Hepatocyte (in vitro differentiated cells): ENCODE measurements around the gene HOXB3. TPM values are rescaled to one million over a fixed set of nuclear protein-coding genes. Genes with fewer than 3 reads are reported as not detected.

ENCODE experiments used
- DNase-seq: peaks from one replicate; pipeline ENCODE4 v3.0.0-alpha.2; 2016; ENCODE audit warnings: low spot score
- H2AFZ ChIP-seq: fragments of 200-600 bp; sonication (generic); 2 replicates; pipeline ENCODE4 v1.6.0; 2016; ENCODE audit warnings: antibody characterized with exemption, mild to moderate bottlenecking
- H3K27ac ChIP-seq: fragments of 200-600 bp; sonication (generic); 2 replicates; pipeline ENCODE4 v1.5.1; 2016; ENCODE audit warnings: mild to moderate bottlenecking
- H3K27me3 ChIP-seq: fragments of 200-600 bp; sonication (generic); 2 replicates; pipeline ENCODE4 v1.6.1; 2016
- H3K36me3 ChIP-seq: fragments of 200-600 bp; sonication (generic); replicated peaks from 2 replicates; pipeline ENCODE4 v1.5.1; 2016; ENCODE audit warnings: low read depth; ENCODE audit not compliant: insufficient read depth
- H3K4me1 ChIP-seq: fragments of 200-600 bp; sonication (generic); 2 replicates; pipeline ENCODE4 v1.5.1; 2016; ENCODE audit warnings: mild to moderate bottlenecking, moderate library complexity; ENCODE audit not compliant: insufficient read depth
- H3K4me2 ChIP-seq: fragments of 200-600 bp; sonication (generic); 2 replicates; pipeline ENCODE4 v1.6.0; 2016
- H3K4me3 ChIP-seq: fragments of 200-600 bp; sonication (generic); 2 replicates; pipeline ENCODE4 v1.5.1; 2016; ENCODE audit warnings: mild to moderate bottlenecking
- H3K79me2 ChIP-seq: fragments of 200-600 bp; sonication (generic); 2 replicates; pipeline ENCODE4 v1.6.0; 2017; ENCODE audit warnings: mild to moderate bottlenecking
- H3K9me2 ChIP-seq: fragments of 200-600 bp; sonication (generic); replicated peaks from 2 replicates; pipeline ENCODE4 v1.6.0; 2017; ENCODE audit warnings: mild to moderate bottlenecking; ENCODE audit not compliant: insufficient read depth
- H3K9me3 ChIP-seq: fragments of 200-600 bp; sonication (generic); 2 replicates; pipeline ENCODE4 v1.5.1; 2016; ENCODE audit warnings: low read depth, mild to moderate bottlenecking
- H4K20me1 ChIP-seq: fragments of 200-600 bp; sonication (generic); 2 replicates; pipeline ENCODE4 v1.6.0; 2016; ENCODE audit warnings: mild to moderate bottlenecking; ENCODE audit not compliant: insufficient read depth, poor library complexity, severe bottlenecking
- EZH2 ChIP-seq: fragments of 200-600 bp; sonication (generic); IDR thresholded peaks from 2 replicates; pipeline ENCODE4 v1.6.1; 2016; ENCODE audit warnings: antibody characterized with exemption, mild to moderate bottlenecking, borderline replicate concordance
- EZH2phosphoT487 ChIP-seq: fragments of 200-600 bp; sonication (generic); IDR thresholded peaks from one replicate; pipeline ENCODE4 v1.6.1; 2018; ENCODE audit warnings: antibody characterized with exemption, mild to moderate bottlenecking, low read depth, moderate library complexity; ENCODE audit not compliant: unreplicated experiment, severe bottlenecking
- WGBS: methylation state at CpG from one replicate; pipeline ENCODE4 v1.1.6; 2016; ENCODE audit warnings: low lambda C conversion rate; ENCODE audit errors: missing lambda C conversion rate; 5-methylcytosine and 5-hydroxymethylcytosine counted together
- polyA plus RNA-seq: library from polyadenylated mRNA; unstranded; fragments of >200 nt; fragmentation: Nextera tagmentation; extraction: Ambion mirVana; gene quantifications from 2 replicates; pipeline ENCODE4 v1.2.1, GENCODE V29; 2016
- total RNA-seq: library from RNA; depleted of rRNA; stranded (reverse); fragments of >200 nt; gene quantifications from 2 replicates; pipeline ENCODE4 v1.2.3, GENCODE V29; 2014
- TF ChIP-seq, protein P1 (sequence below): fragments of 200-600 bp; sonication (generic); IDR thresholded peaks from 2 replicates; pipeline ENCODE4 v1.5.1; 2016; ENCODE audit warnings: antibody characterized with exemption, mild to moderate bottlenecking; ENCODE audit not compliant: poor library complexity

The HOXB3 gene
- total and polyA plus RNA-seq, 2 experiments from 2014 or later = 1.8 to 5.9 TPM

GRCh38 chr17:48552466-48553189, 37.4 kb downstream of the HOXB3 start:
- Histone ChIP-seq H3K27me3 (peaks cover 79% of the 10 kb centered on the region), H3K36me3 (no peaks in the 10 kb centered on the region), H3K9me3 (no peaks in the 10 kb centered on the region), H3K27ac (no peak overlapping the region), H3K4me2 (no peak overlapping the region), H3K4me3 (no peak overlapping the region), H3K9me2 (no peaks in the 10 kb centered on the region), H3K4me1 (peaks cover 38% of the 10 kb centered on the region), H4K20me1 (no peaks in the 10 kb centered on the region), H2AFZ (no peak overlapping the region), H3K79me2 (peaks cover 11% of the 10 kb centered on the region)
- 52% methylated on average over 5 of the region's 11 CpGs for WGBS
- DNase-seq = no peak
- TF ChIP-seq, protein P1, sequence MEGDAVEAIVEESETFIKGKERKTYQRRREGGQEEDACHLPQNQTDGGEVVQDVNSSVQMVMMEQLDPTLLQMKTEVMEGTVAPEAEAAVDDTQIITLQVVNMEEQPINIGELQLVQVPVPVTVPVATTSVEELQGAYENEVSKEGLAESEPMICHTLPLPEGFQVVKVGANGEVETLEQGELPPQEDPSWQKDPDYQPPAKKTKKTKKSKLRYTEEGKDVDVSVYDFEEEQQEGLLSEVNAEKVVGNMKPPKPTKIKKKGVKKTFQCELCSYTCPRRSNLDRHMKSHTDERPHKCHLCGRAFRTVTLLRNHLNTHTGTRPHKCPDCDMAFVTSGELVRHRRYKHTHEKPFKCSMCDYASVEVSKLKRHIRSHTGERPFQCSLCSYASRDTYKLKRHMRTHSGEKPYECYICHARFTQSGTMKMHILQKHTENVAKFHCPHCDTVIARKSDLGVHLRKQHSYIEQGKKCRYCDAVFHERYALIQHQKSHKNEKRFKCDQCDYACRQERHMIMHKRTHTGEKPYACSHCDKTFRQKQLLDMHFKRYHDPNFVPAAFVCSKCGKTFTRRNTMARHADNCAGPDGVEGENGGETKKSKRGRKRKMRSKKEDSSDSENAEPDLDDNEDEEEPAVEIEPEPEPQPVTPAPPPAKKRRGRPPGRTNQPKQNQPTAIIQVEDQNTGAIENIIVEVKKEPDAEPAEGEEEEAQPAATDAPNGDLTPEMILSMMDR = no peak
- no peak for TF ChIP-seq EZH2

DNA sequence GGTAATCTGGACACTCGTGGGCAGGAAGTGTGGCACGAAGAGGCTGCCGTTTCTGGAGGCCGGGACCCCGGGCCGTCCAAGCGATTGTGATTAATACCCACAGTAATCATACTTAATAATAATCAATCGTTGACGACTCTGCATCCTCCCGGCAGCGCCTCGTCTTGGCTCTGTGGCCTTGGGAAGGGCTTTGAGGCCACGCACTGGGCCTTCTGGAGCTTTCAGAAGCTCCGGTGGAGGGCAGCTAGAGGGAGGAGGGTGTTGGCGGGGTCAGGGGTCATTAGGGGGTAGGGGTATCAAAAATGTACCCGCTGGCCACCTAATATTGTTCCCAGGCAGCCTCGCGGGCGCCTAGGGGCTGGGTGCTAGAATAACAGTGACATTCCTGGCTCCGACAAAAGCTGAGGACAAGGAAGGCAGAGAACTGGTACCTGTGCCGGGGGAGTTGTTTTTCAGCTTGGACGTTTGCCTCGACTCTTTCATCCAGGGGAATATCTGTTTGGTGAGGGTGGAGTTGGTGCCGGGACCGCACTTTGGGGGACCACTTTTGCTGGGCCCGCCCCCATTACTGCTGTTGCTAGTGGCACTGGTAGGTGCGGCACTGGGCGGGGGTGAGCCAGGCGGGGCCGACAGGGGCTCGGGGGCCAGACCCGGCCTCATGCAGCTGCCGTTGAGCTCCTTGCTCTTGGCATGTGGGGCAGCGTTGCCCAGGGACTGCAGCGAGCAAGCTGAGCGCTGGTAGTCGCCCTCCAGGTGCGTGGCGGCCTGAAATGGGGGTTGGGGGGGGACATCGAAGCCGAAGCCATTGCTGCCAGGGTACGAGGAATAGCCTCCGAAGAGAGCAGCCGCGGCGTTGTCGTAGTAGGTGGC, 38.2 kb downstream of the HOXB3 start:
- WGBS = 55% methylated on average over 39 of the region's 47 CpGs
- Histone ChIP-seq H3K4me1 (peaks cover 32% of the 10 kb centered on the region), H3K79me2 (peaks cover 11% of the 10 kb centered on the region), H2AFZ (no peak overlapping the region), H3K27ac (no peak overlapping the region), H3K36me3 (no peaks in the 10 kb centered on the region), H3K9me3 (no peaks in the 10 kb centered on the region), H4K20me1 (no peaks in the 10 kb centered on the region), H3K27me3 (peaks cover 76% of the 10 kb centered on the region), H3K4me3 (no peak overlapping the region), H3K4me2 (no peak overlapping the region), H3K9me2 (no peaks in the 10 kb centered on the region)
- TF ChIP-seq EZH2phosphoT487 (no peak), EZH2 (no peak)
- TF ChIP-seq, protein P1 = no peak
- no peak for DNase-seq

DNA sequence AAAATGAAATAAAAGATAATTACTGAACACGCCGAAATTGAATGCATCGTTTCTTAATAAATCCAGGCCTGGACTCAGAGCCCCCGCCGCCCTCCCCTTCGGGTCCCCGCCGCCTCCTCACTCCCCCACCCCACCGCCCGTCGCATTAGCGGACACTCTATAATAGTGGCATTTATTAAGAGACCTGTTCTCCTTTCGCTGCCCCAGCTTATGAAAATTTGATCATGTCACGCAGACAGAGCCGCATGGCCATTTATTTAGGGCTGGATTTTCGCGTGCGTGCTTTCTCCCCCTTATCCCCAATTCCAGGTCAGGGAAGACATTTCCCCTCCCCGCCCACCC, 38.9 kb downstream of the HOXB3 start:
- H3K4me2 ChIP-seq = peak overlapping the region; percentile 51
- no peaks in the 10 kb centered on the region for H3K9me3 ChIP-seq
- TF ChIP-seq, protein P1 = no peak
- TF ChIP-seq EZH2phosphoT487 (peak; percentile 4), EZH2 (no peak)
- no peaks in the 10 kb centered on the region for H4K20me1 ChIP-seq
- no peaks in the 10 kb centered on the region for H3K36me3 ChIP-seq
- H3K4me1 ChIP-seq = peaks cover 25% of the 10 kb centered on the region
- H3K9me2 ChIP-seq = no peaks in the 10 kb centered on the region
- H3K4me3 ChIP-seq = no peak overlapping the region
- 48% methylated on average over 12 of the region's 19 CpGs for WGBS
- DNase-seq = no peak
- H3K27ac ChIP-seq = no peak overlapping the region
- peaks cover 75% of the 10 kb centered on the region for H3K27me3 ChIP-seq
- peaks cover 11% of the 10 kb centered on the region for H3K79me2 ChIP-seq
- no peak overlapping the region for H2AFZ ChIP-seq
